Transverse colon (tissue), 4 donors: ENCODE measurements around the gene CARHSP1. TPM values are rescaled to one million over a fixed set of nuclear protein-coding genes. Genes with fewer than 3 reads are reported as not detected.

Experiments used
- DNase-seq: peaks from one replicate; pipeline ENCODE4 v3.0.0-alpha.2; 2019
- H3K27ac ChIP-seq, 4 donors: fragments of 200-600 bp; sonication (generic); 2 replicates each; pipeline ENCODE4 v1.5.1; 2016 to 2018; ENCODE audit warnings: inconsistent platforms in 4 of 4
- H3K27me3 ChIP-seq: fragments of 200-600 bp; sonication (generic); 2 replicates; pipeline ENCODE4 v1.5.1; 2017; ENCODE audit warnings: inconsistent platforms
- H3K36me3 ChIP-seq, 4 donors: fragments of 200-600 bp; sonication (generic); 2 replicates each; pipeline ENCODE4 v1.5.1; 2017 to 2019; ENCODE audit warnings: inconsistent platforms in 4 of 4
- H3K4me1 ChIP-seq, 4 donors: fragments of 200-600 bp; sonication (generic); 2 replicates each; pipeline ENCODE4 v1.5.1; 2017 to 2020; ENCODE audit warnings: inconsistent platforms in 4 of 4
- H3K4me3 ChIP-seq, 4 donors: fragments of 200-600 bp; sonication (generic); 1 replicate in 1 of 4; 2 replicates in 3 of 4; pipeline versions ENCODE4 v1.5.1 to v1.6.1; 2017 to 2019; ENCODE audit warnings: inconsistent platforms in 4 of 4
- H3K9me3 ChIP-seq, 2 donors: fragments of 200-600 bp; sonication (generic); 2 replicates each; pipeline ENCODE4 v1.5.1; 2017 to 2019; ENCODE audit warnings: inconsistent platforms in 2 of 2
- EP300 ChIP-seq: sonication (generic); formaldehyde crosslinking; IDR thresholded peaks from one replicate; pipeline ENCODE4 v1.6.1; 2017; ENCODE audit warnings: antibody characterized with exemption, low read depth
- POLR2A ChIP-seq: fragments of 450-650 bp; IDR thresholded peaks from one replicate; pipeline ENCODE4 v1.6.1; 2016; ENCODE audit warnings: antibody characterized with exemption, mild to moderate bottlenecking, moderate library complexity
- POLR2AphosphoS5 ChIP-seq, 3 donors: sonication (generic); formaldehyde crosslinking; IDR thresholded peaks; one replicate each; pipeline ENCODE4 v1.6.1; 2016; ENCODE audit warnings: antibody characterized with exemption in 3 of 3
- WGBS, 2 donors: methylation state at CpG; one replicate each; pipeline ENCODE4 v1.1.5; 2018; ENCODE audit warnings: low coverage in 1 of 2; 5-methylcytosine and 5-hydroxymethylcytosine counted together
- in situ Hi-C, 4 donors: fragments of 200-750 bp; cut with MboI; loops; one replicate each; pipeline versions ENCODE4 v1.15.0 to v1.15.1; 2017; ENCODE audit warnings: low sequenced_read_pairs in 3 of 4, low pct_ligation_motif_present in 1 of 4, low pct_unique_long_range_greater_than_20kb in 1 of 4
- intact Hi-C: fragments of 100-400 bp; cut with DNase I; formaldehyde crosslinking; loops from one replicate; pipeline ENCODE4 v1.15.1; 2023; ENCODE audit warnings: low total_unique reads
- total RNA-seq, 4 donors: library from RNA; depleted of rRNA; stranded (reverse); fragments of >200 nt; gene quantifications; one replicate each; pipeline ENCODE4 v1.1.0, GENCODE V29; 2016
- TF ChIP-seq, protein P1 (sequence below), 5 experiments: fragments of 200-600 bp in 3 of 5; fragments of 450-650 bp in 2 of 5; sonication (generic) in 3 of 5; IDR thresholded peaks; 1 replicate in 2 of 5; 2 replicates in 3 of 5; pipeline ENCODE4 v1.5.1; 2016 to 2017; ENCODE audit warnings: antibody characterized with exemption in 5 of 5, inconsistent platforms in 3 of 5, mild to moderate bottlenecking in 2 of 5, moderate library complexity in 1 of 5

Gene CARHSP1
- total RNA-seq, 4 donors from 2014 or later = 11.6 to 61.7 (median 39.6) TPM

GRCh38 chr16:8858994-8859912 lies 9.6 kb downstream of the CARHSP1 start:
- WGBS, 2 donors = 93 to 96% methylated on average over 5 to 31 of the region's 31 CpGs
- Histone ChIP-seq H3K9me3 (no peaks in the 10 kb centered on the region), H3K27me3 (no peaks in the 10 kb centered on the region), H3K4me1 (peaks cover 11 to 32% (median 25%) of the 10 kb centered on the region in 4 donors), H3K36me3 (peaks cover 0 to 6% (median 0%) of the 10 kb centered on the region in 4 donors), H3K27ac (peak overlapping the region; percentile 18 to 64 (median 38)), H3K4me3 (no peak overlapping the region)
- in situ Hi-C loops (no loop called here), intact Hi-C loops (loop anchor here (5.0 kb wide), 1 partner anchor 1703 kb away; no protein-coding TSS in a partner anchor)
- no peak for DNase-seq
- TF ChIP-seq POLR2A (no peak), EP300 (no peak), POLR2AphosphoS5 (IDR thresholded peaks at IDR 0.05) (no peak)
- TF ChIP-seq, protein P1, sequence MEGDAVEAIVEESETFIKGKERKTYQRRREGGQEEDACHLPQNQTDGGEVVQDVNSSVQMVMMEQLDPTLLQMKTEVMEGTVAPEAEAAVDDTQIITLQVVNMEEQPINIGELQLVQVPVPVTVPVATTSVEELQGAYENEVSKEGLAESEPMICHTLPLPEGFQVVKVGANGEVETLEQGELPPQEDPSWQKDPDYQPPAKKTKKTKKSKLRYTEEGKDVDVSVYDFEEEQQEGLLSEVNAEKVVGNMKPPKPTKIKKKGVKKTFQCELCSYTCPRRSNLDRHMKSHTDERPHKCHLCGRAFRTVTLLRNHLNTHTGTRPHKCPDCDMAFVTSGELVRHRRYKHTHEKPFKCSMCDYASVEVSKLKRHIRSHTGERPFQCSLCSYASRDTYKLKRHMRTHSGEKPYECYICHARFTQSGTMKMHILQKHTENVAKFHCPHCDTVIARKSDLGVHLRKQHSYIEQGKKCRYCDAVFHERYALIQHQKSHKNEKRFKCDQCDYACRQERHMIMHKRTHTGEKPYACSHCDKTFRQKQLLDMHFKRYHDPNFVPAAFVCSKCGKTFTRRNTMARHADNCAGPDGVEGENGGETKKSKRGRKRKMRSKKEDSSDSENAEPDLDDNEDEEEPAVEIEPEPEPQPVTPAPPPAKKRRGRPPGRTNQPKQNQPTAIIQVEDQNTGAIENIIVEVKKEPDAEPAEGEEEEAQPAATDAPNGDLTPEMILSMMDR (IDR thresholded peaks at IDR 0.05) = no peak

- H3K4me1 ChIP-seq = peaks cover 0 to 7% (median 4%) of the 10 kb centered on the region in 4 donors
- H3K4me3 ChIP-seq = no peak overlapping the region
- 56 to 64% methylated on average over 1 to 5 of the region's 5 CpGs for WGBS, 2 donors
- H3K27me3 ChIP-seq = no peaks in the 10 kb centered on the region
- TF ChIP-seq EP300 (no peak), POLR2A (no peak), POLR2AphosphoS5 (IDR thresholded peaks at IDR 0.05) (no peak)
- TF ChIP-seq, protein P1 (IDR thresholded peaks at IDR 0.05) = no peak
- no peak overlapping the region for H3K27ac ChIP-seq
- intact Hi-C loops (loop anchor here (5.0 kb wide), 1 partner anchor 1706 kb away; no protein-coding TSS in a partner anchor), in situ Hi-C loops (no loop called here)
- no peak for DNase-seq
- H3K36me3 ChIP-seq = peaks cover 0 to 16% (median 0%) of the 10 kb centered on the region in 4 donors
- H3K9me3 ChIP-seq = no peaks in the 10 kb centered on the region
Observed at GRCh38 chr16:8855972-8856371, 12.8 kb downstream of the CARHSP1 start.

GRCh38 chr16:8855051-8855786 lies 13.6 kb downstream of the CARHSP1 start:
- DNase-seq = peak; percentile 12
- TF ChIP-seq, protein P1 (IDR thresholded peaks at IDR 0.05) = peak in 2 of 5 experiments; percentile 9 to 17
- TF ChIP-seq EP300 (no peak), POLR2AphosphoS5 (IDR thresholded peaks at IDR 0.05) (no peak), POLR2A (no peak)
- H3K36me3 ChIP-seq = peaks cover 0 to 16% (median 0%) of the 10 kb centered on the region in 4 donors
- peaks cover 0 to 5% (median under 1%) of the 10 kb centered on the region in 4 donors for H3K4me1 ChIP-seq
- 88 to 100% methylated on average over 1 to 9 of the region's 11 CpGs for WGBS, 2 donors
- H3K4me3 ChIP-seq = no peak overlapping the region
- no peaks in the 10 kb centered on the region for H3K9me3 ChIP-seq
- in situ Hi-C loops (no loop called here), intact Hi-C loops (loop anchor here (5.0 kb wide), 1 partner anchor 1707 kb away; no protein-coding TSS in a partner anchor)
- no peaks in the 10 kb centered on the region for H3K27me3 ChIP-seq
- no peak overlapping the region for H3K27ac ChIP-seq
